GM21619 (cell line): ENCODE data around the gene SMIM12.

Experiments
- ATAC-seq: cut with Tn5 transposase; IDR thresholded peaks from one replicate; pipeline ENCODE4 v1.9.1; 2021; ENCODE audit not compliant: unreplicated experiment

SMIM12 gene, protein sequence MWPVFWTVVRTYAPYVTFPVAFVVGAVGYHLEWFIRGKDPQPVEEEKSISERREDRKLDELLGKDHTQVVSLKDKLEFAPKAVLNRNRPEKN

GRCh38 chr1:34859446-34860200, at the start of gene SMIM12:
TSS of gene SMIM12 (minus strand) at chr1:34859749. CDS start at chr1:34855977, 3,772 bp downstream.
- ATAC-seq, result peak; percentile 96

- ATAC-seq, result no peak
These were observed 48.8 kb upstream of the SMIM12 start for GRCh38 chr1:34908369-34908768.

DNA sequence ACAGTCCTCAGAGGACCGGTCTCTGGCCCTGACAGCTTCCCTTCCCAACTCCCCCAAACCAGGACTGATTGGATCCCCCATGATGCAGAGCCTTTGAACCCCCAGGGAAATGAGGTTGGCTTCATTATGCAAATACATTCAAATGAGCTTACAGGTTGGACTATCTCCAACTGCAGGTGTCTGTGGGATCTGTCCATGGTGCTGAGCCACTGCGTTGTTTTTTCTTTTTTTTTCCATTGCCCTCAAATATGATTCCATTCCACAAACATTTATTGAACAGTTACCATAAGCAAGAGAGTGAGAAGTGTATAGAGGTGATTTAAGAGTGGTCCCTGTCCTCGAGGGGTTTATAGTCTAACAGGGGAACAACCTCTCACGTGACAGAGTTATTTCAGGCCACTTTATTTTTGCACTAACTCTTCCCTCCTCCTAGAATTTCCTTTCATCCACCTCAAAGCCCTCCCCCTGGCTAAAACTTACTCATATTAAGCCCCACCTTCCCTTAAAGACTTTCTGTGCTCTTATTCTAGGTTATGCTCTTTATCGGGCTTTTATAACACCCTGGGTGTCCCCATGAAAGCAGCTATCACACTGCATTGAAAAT, 48.0 kb upstream of the SMIM12 start:
- no peak for ATAC-seq

DNA sequence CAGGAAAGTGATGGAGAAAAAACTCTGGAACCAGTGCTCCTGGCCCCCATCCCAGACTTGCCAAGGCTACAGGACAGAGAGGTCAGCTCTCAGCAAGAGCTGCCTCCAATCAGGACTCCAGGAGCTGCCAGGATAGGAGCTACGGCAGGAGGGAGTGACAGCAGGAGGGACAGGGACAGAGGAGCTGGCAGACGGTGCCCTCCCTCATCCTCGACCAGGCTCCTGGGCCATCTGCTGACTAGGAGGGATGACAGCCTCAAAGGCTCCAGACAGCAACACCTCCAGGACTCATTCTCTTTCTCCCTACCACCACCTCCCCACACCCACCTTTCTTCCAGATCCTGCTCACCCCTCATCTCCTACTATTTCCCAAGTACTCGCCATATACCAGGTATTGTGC, 47.2 kb upstream of the SMIM12 start:
- ATAC-seq, result no peak

GRCh38 chr1:34906222-34906621, 46.7 kb upstream of the SMIM12 start:
- ATAC-seq, result no peak

GRCh38 chr1:34905098-34905459, 45.5 kb upstream of the SMIM12 start:
- no peak for ATAC-seq

DNA sequence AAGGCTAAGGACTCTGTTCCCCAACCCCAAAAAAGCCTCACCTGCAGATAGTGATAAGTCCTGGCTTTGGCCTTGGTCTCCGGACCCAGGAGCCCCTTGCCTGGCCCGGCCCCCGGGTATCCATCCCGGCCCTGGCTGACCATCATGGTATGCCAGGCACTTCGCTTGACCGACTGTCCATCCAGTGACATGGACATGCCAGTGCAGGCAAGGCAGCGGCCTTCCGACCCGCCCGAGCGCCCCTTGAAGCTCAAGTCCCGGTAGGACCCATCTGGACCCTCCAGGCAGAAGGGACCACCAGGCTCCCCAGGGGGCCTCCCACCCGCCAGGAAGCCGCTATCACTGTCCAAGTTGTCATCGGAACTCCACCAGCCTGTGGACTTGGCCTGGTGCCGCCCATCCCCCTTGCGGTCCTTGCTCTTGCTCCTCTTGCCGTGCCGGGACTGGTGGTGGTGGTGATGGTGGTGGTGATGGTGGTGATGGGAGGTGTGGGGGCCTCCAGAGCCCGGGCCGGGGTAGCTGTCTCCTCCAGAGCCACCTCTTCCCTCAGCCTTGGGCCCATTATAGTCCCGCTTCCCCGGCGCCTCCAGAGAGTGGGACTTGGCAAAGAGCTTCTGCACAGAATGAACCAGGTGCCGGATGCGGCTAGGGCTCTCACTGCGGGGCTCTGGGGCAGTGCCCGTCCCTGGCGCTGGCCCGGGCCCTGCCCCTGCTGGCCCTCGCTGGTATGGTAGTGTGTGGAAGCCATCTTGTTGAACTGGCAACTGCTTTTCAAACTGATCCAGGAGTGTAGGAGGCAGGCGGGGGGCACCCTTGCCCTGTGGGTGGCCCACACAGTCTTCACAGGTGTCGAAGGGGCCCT, 44.9 kb upstream of the SMIM12 start:
- no peak for ATAC-seq

GRCh38 chr1:34901919-34902318, 42.4 kb upstream of the SMIM12 start:
- ATAC-seq, result no peak

GRCh38 chr1:34900775-34901502, 41.4 kb upstream of the SMIM12 start:
- ATAC-seq, result no peak

- no peak for ATAC-seq
These were observed 40.4 kb upstream of the SMIM12 start for GRCh38 chr1:34899906-34900305.

GRCh38 chr1:34899471-34899870, 39.9 kb upstream of the SMIM12 start:
- no peak for ATAC-seq

GRCh38 chr1:34898330-34898761, 38.8 kb upstream of the SMIM12 start:
- no peak for ATAC-seq

GRCh38 chr1:34896612-34897011, 37.1 kb upstream of the SMIM12 start:
- ATAC-seq, result no peak

DNA sequence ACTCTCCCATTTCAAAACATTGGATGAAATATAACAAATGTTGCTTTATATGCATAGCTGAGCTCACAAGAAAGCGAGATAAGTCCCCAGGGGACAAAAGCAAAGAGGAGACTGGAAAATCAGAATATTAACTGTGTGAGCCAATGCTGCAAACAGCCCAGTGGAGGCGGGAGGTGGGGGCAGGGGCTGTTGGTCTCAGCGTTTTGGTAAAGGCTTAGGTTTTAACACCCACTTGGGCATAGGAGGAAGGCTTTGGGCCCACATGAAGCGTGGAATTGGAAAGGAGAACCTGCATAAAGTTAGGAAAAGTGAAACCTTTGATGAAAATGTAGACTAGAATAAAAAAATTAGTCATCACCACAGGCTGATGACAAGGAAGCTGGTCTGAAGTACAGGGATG, 30.2 kb upstream of the SMIM12 start:
- ATAC-seq, result no peak

DNA sequence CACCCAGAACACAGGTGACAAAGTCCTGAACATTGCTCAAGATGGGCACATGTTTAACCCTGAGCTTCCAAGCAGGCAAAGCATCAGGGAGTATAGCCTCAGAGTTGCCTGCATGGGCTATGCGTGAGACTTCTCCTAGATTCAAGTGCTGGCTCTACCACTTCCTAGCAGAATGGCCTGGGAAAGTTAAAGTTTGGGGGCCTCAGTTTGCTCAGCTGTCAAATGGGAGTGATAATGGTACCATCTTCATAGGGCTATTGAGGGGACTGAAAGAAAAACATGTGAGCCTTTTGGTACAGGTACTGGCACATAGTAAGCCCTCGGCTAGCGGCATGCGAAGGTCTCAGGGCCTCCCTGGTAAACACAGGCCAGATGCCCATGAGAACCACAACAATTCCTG, 28.0 kb upstream of the SMIM12 start:
- no peak for ATAC-seq

- no peak for ATAC-seq
These were observed 26.1 kb upstream of the SMIM12 start for GRCh38 chr1:34885405-34886247.

- no peak for ATAC-seq
These were observed 25.4 kb upstream of the SMIM12 start for GRCh38 chr1:34884961-34885360.

GRCh38 chr1:34884536-34884935, 25.0 kb upstream of the SMIM12 start:
- no peak for ATAC-seq

DNA sequence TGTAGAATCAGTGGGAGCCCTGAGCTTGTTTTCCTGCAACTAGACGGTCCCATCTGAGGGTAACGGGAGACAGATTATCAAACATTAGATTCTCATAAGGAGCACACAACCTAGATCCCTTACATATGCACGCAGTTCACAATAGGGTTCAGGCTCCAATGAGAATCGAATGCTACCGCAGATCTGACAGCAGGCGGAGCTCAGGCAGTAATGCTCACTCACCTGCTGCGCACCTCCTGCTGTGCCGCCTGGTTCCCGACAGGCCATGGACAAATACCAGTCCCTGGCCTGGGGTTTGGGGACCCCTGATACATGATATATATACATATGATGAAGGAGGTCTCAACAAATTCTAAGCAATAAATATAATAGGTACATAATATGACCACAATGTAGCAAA, 19.7 kb upstream of the SMIM12 start:
- no peak for ATAC-seq

GRCh38 chr1:34876406-34876805, 16.9 kb upstream of the SMIM12 start:
- no peak for ATAC-seq
